Bronchial epithelial cell (primary cell): ENCODE measurements around the gene GRM1. TPM values are rescaled to one million over a fixed set of nuclear protein-coding genes. Genes with fewer than 3 reads are reported as not detected.
"Not testable (repeated sequence)": the region's sequence is repeated elsewhere in the genome, so short reads cannot be mapped to it uniquely, and the experiment has no call there.

ENCODE experiments used
- DNase-seq: peaks from one replicate; pipeline ENCODE4 v3.0.0-alpha.2; 2010; ENCODE audit warnings: low read depth
- FAIRE-seq: peaks from 2 replicates; lab custom pipeline; 2011; peaks lifted over from hg19 to GRCh38; lab: Jason Lieb, UNC
- H3K27me3 ChIP-seq: 2 replicates; pipeline ENCODE4 v1.5.1; 2011; ENCODE audit warnings: low read length; ENCODE audit not compliant: control insufficient read depth, insufficient read depth
- H3K36me3 ChIP-seq: 2 replicates; pipeline ENCODE4 v1.5.1; 2011; ENCODE audit warnings: low read length; ENCODE audit not compliant: control insufficient read depth, insufficient read depth
- H3K4me3 ChIP-seq: 2 replicates; pipeline ENCODE4 v1.5.1; 2011; ENCODE audit warnings: mild to moderate bottlenecking, low read depth, low read length, control low read depth
- total RNA-seq: library from RNA; depleted of rRNA; stranded (reverse); fragments of >200 nt; gene quantifications from 2 replicates; pipeline ENCODE4 v1.2.1, GENCODE V29; 2014
- TF ChIP-seq, protein P1 (sequence below): IDR thresholded peaks from 2 replicates; pipeline ENCODE4 v1.5.1; 2011; ENCODE audit warnings: mild to moderate bottlenecking, moderate library complexity, low read length, control low read depth, inconsistent platforms; ENCODE audit not compliant: insufficient read depth, severe bottlenecking

GRM1 gene
- total RNA-seq, 1 donor from 2014 or later: not detected

DNA sequence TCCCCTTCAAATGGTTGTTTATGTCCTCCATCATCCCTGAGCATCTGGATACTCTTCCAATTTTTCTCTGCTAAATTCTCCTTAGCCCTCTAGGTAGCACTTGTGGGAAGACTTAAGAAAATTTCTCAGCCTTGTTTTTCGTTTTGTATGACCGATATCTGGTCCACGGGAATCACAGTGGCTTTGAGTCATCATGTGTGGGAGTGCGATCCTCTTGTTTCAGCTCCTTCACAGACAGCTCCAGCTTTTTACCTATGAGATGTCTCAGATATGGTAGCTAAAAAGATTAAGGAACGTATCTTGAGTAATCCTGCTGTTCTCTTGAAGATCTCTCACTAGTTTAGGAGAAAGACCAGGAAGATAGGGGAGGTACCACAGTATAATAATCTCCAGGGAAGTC is 196.1 kb downstream of the GRM1 start:
- no peaks in the 10 kb centered on the region for H3K36me3 ChIP-seq
- DNase-seq (no peak), FAIRE-seq (no peak)
- H3K27me3 ChIP-seq: no peaks in the 10 kb centered on the region
- TF ChIP-seq, protein P1, sequence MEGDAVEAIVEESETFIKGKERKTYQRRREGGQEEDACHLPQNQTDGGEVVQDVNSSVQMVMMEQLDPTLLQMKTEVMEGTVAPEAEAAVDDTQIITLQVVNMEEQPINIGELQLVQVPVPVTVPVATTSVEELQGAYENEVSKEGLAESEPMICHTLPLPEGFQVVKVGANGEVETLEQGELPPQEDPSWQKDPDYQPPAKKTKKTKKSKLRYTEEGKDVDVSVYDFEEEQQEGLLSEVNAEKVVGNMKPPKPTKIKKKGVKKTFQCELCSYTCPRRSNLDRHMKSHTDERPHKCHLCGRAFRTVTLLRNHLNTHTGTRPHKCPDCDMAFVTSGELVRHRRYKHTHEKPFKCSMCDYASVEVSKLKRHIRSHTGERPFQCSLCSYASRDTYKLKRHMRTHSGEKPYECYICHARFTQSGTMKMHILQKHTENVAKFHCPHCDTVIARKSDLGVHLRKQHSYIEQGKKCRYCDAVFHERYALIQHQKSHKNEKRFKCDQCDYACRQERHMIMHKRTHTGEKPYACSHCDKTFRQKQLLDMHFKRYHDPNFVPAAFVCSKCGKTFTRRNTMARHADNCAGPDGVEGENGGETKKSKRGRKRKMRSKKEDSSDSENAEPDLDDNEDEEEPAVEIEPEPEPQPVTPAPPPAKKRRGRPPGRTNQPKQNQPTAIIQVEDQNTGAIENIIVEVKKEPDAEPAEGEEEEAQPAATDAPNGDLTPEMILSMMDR: no peak
- no peak overlapping the region for H3K4me3 ChIP-seq

DNA sequence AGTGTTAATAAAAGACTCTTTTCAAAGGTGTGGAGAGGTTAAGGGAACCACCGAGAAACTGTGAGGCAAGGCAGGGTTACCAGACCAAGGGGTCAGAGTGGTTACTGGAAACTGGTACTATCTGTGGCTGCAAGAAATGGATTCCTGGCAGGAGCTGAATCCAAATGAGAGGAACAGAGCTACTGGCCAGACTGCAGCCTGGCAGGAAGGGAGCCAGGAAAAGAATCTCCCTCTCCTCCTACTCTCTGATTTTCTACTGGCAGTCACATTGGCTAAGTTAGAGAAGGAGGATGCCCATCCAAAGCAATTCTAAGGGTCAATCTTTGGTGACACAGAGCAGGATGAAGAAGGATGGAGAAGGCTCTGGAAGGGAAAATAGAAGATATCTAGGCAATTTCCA is 211.5 kb downstream of the GRM1 start:
- DNase-seq (no peak), FAIRE-seq (no peak)
- Histone ChIP-seq H3K27me3 (peaks cover 2% of the 10 kb centered on the region), H3K4me3 (no peak overlapping the region), H3K36me3 (no peaks in the 10 kb centered on the region)
- TF ChIP-seq, protein P1: no peak

- Histone ChIP-seq H3K4me3 (no peak overlapping the region), H3K27me3 (peaks cover 2% of the 10 kb centered on the region), H3K36me3 (no peaks in the 10 kb centered on the region)
- TF ChIP-seq, protein P1: no peak
- FAIRE-seq (no peak), DNase-seq (no peak)
These were observed 211.9 kb downstream of the GRM1 start for GRCh38 chr6:146240807-146241206.

DNA sequence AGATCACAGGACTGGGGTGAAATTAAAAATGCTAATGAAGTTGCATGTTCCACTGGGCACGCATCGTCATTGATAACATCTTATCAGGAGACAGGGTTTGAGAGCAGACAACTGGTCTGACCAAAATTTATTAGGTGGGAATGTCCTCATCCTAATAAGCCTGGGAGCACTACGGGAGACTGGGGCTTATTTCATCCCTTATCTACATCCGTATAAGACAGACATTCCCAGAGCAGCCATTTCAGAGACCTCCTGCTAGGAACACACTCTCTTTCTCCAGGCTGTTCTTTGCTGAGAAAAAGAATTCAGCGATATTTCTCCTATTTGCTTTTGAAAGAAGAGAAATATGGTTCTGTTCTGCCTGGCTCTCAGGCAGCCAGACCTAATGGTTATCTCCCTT is 214.8 kb downstream of the GRM1 start:
- not testable (repeated sequence) for FAIRE-seq, H3K27me3 ChIP-seq, DNase-seq, H3K4me3 ChIP-seq, H3K36me3 ChIP-seq

- no peak for FAIRE-seq
- Histone ChIP-seq H3K36me3 (no peaks in the 10 kb centered on the region), H3K27me3 (peaks cover 2% of the 10 kb centered on the region), H3K4me3 (no peak overlapping the region)
- no peak for DNase-seq
- TF ChIP-seq, protein P1: no peak
These were observed 215.8 kb downstream of the GRM1 start for GRCh38 chr6:146244630-146245143.

DNA sequence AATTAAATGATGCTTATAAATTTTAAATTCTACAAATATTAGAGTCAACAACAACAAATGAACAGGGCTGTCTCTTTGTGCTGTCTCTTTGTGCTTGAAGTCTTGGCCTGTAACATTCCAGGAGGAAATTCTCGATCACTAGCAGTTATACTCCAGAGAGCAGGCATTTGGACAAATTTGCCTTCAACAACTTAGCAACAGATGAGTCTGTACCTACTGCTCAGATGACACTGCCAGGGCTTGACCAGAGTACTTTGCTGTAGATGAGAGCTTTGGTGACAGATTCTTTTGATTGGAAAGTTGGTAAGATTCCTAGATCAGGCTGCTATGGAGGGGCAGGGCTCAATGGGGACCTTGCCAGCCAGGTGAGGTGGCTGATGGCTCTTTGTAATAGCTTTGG is 217.2 kb downstream of the GRM1 start:
- TF ChIP-seq, protein P1: no peak
- no peak for DNase-seq
- no peaks in the 10 kb centered on the region for H3K27me3 ChIP-seq
- no peaks in the 10 kb centered on the region for H3K36me3 ChIP-seq
- H3K4me3 ChIP-seq: no peak overlapping the region
- FAIRE-seq: no peak
